GM10266 (cell line): ENCODE measurements around the gene POLQ.
"Not testable (repeated sequence)": the region's sequence is repeated elsewhere in the genome, so short reads cannot be mapped to it uniquely, and the experiment has no call there.

Source experiments
- DNase-seq: peaks from one replicate; pipeline ENCODE4 v3.0.0; 2012; ENCODE audit errors: extremely low spot score
- CTCF ChIP-seq: IDR thresholded peaks from 2 replicates; pipeline ENCODE4 v1.5.1; 2012; ENCODE audit warnings: mild to moderate bottlenecking, low read depth; ENCODE audit not compliant: control insufficient read depth, insufficient read depth; ENCODE audit errors: missing control alignments

POLQ gene

DNA sequence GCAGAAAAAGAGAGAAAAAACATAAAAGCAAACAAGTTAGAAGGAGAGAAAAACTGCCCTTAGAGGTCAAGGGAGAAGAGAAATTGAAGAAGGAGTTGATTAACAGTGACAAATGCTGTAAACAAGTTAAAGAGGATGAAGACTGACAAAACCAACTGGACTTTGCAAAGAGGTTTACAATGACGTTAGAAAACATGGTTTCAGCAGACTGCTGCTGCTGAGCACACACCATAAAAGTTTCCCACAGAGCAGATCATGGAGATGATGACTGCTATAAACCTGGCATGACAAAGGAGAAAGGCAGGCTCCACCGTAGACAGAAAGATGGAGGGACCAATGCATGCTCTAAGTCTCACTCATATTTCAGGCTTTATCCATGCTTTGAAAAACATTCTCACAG lies 78.7 kb downstream of the POLQ start:
- no peak for TF ChIP-seq CTCF
- DNase-seq, result no peak

- TF ChIP-seq CTCF, result no peak
- no peak for DNase-seq
Observed at GRCh38 chr3:121463745-121464144, 82.0 kb downstream of the POLQ start.

DNA sequence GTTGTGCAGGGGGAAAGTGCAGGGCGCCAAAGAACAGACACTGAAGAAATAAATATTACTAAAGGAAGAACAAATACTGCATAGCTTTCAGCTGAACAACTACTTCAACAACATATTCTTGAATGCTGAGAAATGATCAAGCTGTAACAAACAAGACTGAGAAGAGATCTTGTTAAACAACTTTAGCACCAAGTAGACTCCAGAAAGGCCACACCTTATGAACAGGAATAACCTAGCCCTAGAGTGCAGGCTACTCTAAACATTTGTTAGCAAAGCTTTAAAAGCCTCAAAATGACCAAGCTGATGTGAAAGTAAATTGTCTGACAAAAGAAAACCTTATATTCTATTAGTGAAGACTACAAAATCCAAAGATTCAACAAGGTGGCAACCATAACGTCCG lies 83.2 kb downstream of the POLQ start:
- TF ChIP-seq CTCF, result no peak
- DNase-seq, result no peak

DNA sequence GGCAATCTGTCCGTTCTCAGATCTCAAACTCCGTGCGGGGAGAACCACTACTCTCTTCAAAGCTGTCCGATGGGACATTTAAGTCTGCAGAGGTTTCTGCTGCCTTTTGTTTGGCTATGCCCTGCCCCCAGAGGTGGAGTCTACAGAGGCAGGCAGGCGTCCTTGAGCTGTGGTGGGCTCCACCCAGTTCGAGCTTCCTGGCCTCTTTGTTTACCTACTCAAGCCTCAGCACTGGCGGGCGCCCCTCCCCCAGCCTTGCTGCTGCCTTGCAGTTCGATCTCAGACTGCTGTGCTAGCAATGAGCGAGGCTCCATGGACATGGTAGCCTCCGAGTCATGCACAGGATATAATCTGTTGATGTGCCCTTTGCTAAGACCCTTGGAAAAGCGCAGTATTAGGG lies 94.0 kb downstream of the POLQ start:
- DNase-seq, result not testable (repeated sequence)

DNA sequence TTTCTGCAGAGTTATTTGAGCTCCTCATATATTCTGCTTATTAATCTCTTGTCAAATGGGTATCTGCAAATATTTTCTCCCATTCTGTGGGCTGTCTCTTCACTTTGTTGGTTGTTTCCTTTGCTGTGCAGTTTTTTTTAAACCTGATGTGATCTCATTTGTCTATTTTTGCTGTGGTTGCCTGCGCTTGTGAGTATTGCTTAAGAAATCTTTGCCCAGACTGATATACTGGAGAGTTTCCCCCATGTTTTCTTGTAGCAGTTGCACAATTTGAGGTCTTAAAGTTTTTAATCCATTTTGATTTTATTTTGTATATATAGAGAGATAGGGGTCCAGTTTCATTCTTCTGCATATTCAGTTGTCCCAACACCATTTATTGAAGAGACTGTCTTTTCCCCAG lies 102.3 kb downstream of the POLQ start:
- no peak for DNase-seq
- no peak for TF ChIP-seq CTCF

DNA sequence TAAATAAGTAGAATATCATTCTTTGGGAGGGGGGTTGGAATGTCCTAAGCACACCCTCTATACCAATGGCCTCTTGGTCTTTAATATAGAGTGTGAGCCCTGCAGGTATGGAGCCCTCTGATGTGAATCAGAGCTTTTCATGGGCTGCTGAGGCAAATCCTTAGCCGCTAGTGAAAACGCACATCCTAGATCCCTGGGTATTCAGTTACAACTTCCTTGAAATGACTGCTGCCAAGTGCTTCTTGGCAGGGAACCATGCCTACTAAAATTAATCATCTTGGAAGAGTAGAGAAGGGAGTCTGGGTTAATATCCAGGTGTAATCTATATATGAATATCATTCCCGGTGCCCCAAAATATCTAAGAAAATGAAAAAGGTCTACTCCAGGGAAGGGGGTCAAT lies 109.1 kb downstream of the POLQ start:
- no peak for DNase-seq
- TF ChIP-seq CTCF, result no peak

- no peak for TF ChIP-seq CTCF
- DNase-seq, result no peak
Observed at GRCh38 chr3:121436074-121436473, 109.7 kb downstream of the POLQ start.

- no peak for TF ChIP-seq CTCF
- DNase-seq, result peak; percentile 58
Observed at GRCh38 chr3:121431726-121432517, 113.9 kb downstream of the POLQ start.
